ENCODE results near the gene FUT6. TPM values are rescaled to one million over a fixed set of nuclear protein-coding genes. Genes with fewer than 3 reads are reported as not detected.

FUT6 gene
- total RNA-seq, 4 donors from 2014 or later: 0.17 TPM; not detected in 3

GRCh38 chr19:5792224-5792623, 47.3 kb downstream of the FUT6 start:
- TF ChIP-seq POLR2AphosphoS5 (IDR thresholded peaks at IDR 0.05) (no peak), EP300 (IDR thresholded peaks at IDR 0.05) (no peak), POLR2A (IDR thresholded peaks at IDR 0.05; ENCODE audit: low read depth) (no peak)
- TF ChIP-seq, protein P1, sequence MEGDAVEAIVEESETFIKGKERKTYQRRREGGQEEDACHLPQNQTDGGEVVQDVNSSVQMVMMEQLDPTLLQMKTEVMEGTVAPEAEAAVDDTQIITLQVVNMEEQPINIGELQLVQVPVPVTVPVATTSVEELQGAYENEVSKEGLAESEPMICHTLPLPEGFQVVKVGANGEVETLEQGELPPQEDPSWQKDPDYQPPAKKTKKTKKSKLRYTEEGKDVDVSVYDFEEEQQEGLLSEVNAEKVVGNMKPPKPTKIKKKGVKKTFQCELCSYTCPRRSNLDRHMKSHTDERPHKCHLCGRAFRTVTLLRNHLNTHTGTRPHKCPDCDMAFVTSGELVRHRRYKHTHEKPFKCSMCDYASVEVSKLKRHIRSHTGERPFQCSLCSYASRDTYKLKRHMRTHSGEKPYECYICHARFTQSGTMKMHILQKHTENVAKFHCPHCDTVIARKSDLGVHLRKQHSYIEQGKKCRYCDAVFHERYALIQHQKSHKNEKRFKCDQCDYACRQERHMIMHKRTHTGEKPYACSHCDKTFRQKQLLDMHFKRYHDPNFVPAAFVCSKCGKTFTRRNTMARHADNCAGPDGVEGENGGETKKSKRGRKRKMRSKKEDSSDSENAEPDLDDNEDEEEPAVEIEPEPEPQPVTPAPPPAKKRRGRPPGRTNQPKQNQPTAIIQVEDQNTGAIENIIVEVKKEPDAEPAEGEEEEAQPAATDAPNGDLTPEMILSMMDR (IDR thresholded peaks at IDR 0.05): no peak

DNA sequence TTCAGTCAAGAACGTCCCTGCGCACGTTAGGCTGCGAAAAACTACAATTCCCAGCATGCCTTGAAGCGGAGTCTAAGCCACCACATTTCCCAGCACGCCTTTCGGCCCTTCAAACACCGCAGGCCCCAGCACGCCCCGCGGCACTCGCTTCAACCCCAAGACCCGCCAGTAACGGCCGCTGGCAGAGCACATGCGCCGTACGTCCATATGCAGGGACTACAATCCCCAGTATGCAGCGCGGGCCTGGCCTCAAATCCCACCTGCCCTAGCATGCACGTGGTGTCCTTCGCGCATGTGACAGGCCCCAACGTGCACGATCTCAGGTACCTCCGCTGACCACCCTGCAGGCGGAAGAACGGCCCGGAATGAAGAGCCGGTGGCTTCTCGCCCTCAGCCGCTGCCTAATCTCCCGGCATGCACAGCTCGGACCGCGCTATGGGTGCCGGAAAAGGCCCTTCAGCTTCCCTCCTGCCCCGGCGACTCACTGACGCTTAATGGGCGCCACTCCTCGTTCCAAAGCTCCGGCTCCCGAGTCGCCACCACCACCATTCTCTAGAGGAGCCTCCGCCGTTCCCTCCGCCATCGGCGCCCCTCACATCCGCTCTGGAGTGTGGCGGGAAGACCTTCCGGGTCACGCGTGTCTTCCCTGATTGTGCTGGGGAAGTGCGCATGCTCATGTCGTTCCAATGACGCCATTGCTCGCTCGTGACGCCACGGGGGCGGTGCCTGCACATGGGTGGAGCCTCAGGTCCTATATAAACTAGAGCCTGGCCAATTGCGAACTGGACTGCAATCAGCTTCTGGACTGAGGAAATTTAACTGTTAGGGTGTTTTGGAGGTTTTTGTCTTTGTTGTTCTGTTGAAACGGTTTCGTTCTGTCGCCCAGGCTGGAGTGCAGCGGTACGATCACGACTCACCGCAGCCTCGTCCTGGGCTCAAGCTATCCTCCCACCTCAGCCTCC, 48.7 kb downstream of the FUT6 start, which contains the start of gene DUS3L:
Gene DUS3L, minus strand, starts transcription at position 605 of the 962 bp plus-strand sequence. Its CDS starts 22 bp downstream, at position 583.
- TF ChIP-seq, protein P1 (IDR thresholded peaks at IDR 0.05): no peak
- TF ChIP-seq EP300 (IDR thresholded peaks at IDR 0.05): peak; percentile 59
- TF ChIP-seq POLR2A (IDR thresholded peaks at IDR 0.05; ENCODE audit: low read depth): peak; percentile 45
- TF ChIP-seq POLR2AphosphoS5 (IDR thresholded peaks at IDR 0.05): peak; percentile 93 to 96
- H3K36me3 ChIP-seq: peaks cover 42 to 43% (median 43%) of the 10 kb centered on the region in 4 donors
- peak within 1 kb of the TSS; percentile 79 to 96 (median 90) for H3K4me3 ChIP-seq
- no peaks in the 10 kb centered on the region for H3K9me3 ChIP-seq
- intact Hi-C loops (cut with DNase I): no loop called here
- peak within 1 kb of the TSS; percentile 97 to 99 (median 98) for H3K27ac ChIP-seq (replicated peaks in 1 of 4)
- WGBS: 22% methylated on average over 34 of the region's 72 CpGs
- no peaks in the 10 kb centered on the region for H3K27me3 ChIP-seq
- peaks cover 7 to 12% (median 9%) of the 10 kb centered on the region in 4 donors for H3K4me1 ChIP-seq
- DNase-seq (ENCODE audit: extremely low spot score): peak; percentile 99

More at GRCh38 chr19:5792224-5792623, 47.3 kb downstream of the FUT6 start:
- Histone ChIP-seq H3K4me1 (peaks cover 7 to 12% (median 9%) of the 10 kb centered on the region in 4 donors), H3K36me3 (peaks cover 28 to 29% (median 29%) of the 10 kb centered on the region in 4 donors), H3K27me3 (no peaks in the 10 kb centered on the region), H3K9me3 (no peaks in the 10 kb centered on the region), H3K27ac (replicated peaks in 1 of 4) (no peak overlapping the region), H3K4me3 (no peak overlapping the region)
- 94% methylated on average over 18 of the region's 18 CpGs for WGBS
- no peak for DNase-seq (ENCODE audit: extremely low spot score)
- intact Hi-C loops (cut with DNase I): no loop called here

DNA sequence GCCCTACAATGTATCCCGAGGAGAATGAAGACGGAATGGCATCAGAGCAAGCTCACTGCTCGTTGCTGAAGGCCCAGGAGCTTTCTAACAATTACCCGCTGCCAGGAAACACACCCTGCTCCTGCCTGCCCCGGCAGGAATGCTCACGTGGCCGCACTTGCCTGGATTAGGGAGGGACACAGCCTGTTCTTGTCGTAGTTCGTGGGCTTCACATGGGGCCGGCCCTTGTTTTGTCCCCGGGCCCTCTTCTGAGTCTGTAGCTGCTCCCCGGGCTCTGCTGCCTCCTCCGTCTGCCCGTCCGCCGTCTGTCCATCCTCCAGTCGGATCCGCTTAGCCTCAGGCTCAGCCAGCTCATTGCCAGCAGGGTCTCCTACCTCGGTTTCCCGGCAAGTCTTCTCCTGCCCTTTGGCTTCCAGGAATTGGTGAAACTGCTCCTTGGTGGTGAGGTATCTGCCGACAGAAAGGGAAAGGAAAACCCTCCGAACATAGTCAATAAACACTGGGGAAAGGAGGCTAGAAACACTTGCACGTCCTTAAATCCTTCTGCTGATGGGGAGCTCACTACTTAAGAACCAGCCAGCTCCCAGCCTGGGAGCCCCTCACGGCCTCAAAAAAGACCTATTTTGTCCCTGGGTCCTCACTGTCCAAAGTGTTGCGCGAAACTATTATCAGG, 49.5 kb downstream of the FUT6 start:
- TF ChIP-seq POLR2AphosphoS5 (IDR thresholded peaks at IDR 0.05) (no peak), EP300 (IDR thresholded peaks at IDR 0.05) (no peak), POLR2A (IDR thresholded peaks at IDR 0.05; ENCODE audit: low read depth) (no peak)
- TF ChIP-seq, protein P1 (IDR thresholded peaks at IDR 0.05): no peak
- Histone ChIP-seq H3K4me3 (peak overlapping the region; percentile 79 to 96 (median 90)), H3K36me3 (peaks cover 50 to 51% (median 51%) of the 10 kb centered on the region in 4 donors), H3K9me3 (no peaks in the 10 kb centered on the region), H3K27me3 (no peaks in the 10 kb centered on the region), H3K4me1 (peaks cover 7 to 12% (median 9%) of the 10 kb centered on the region in 4 donors), H3K27ac (replicated peaks in 1 of 4) (peak overlapping the region; percentile 97 to 99 (median 98))
- 82% methylated on average over 24 of the region's 26 CpGs for WGBS
- intact Hi-C loops (cut with DNase I): no loop called here
- no peak for DNase-seq (ENCODE audit: extremely low spot score)

- Histone ChIP-seq H3K9me3 (no peaks in the 10 kb centered on the region), H3K36me3 (peaks cover 57 to 58% (median 57%) of the 10 kb centered on the region in 4 donors), H3K4me1 (peaks cover 7 to 12% (median 9%) of the 10 kb centered on the region in 4 donors), H3K27me3 (no peaks in the 10 kb centered on the region), H3K27ac (replicated peaks in 1 of 4) (no peak overlapping the region), H3K4me3 (no peak overlapping the region)
- WGBS: 94% methylated on average over 29 of the region's 39 CpGs
- TF ChIP-seq POLR2A (IDR thresholded peaks at IDR 0.05; ENCODE audit: low read depth) (no peak), POLR2AphosphoS5 (IDR thresholded peaks at IDR 0.05) (no peak), EP300 (IDR thresholded peaks at IDR 0.05) (no peak)
- TF ChIP-seq, protein P1 (IDR thresholded peaks at IDR 0.05): no peak
- no peak for DNase-seq (ENCODE audit: extremely low spot score)
- intact Hi-C loops (cut with DNase I): no loop called here
Measured at GRCh38 chr19:5789351-5789761, 50.1 kb downstream of the FUT6 start.

Data from esophagus muscularis mucosa (tissue), 4 donors.